NCI-H510A treated with DMSO at 0.1 percent for 48 hours (cell line): Measurements from ENCODE around the gene CD300LF.
A peak's percentile ranks its signal among the peaks of the same experiment; 100 is the strongest.

ENCODE experiments used
- DNase-seq: peaks from one replicate; lab custom pipeline; 2025; lab: John Stamatoyannopoulos, UW

Gene CD300LF

GRCh38 chr17:74712756-74713155, at the start of gene CD300LF:
Gene CD300LF, minus strand, starts transcription at chr17:74712923. Its CDS starts 57 bp downstream, at chr17:74712866.
- DNase-seq, result no peak

DNA sequence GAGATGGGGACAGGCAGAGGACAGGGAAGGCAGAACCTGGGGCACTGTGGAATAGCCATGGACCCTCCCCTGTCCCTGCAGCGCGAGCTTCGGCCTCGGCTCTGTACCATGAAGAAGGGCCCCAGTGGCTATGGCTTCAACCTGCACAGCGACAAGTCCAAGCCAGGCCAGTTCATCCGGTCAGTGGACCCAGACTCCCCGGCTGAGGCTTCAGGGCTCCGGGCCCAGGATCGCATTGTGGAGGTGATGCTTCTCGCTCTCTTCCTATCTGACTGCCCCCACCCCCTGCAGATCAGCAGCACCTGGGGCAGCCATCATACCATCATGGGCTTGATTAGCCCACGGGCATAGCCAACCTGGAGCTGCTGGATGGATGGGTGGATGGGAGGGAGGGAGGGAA, 49.2 kb upstream of the CD300LF start:
- DNase-seq, result no peak

- no peak for DNase-seq
Observed at GRCh38 chr17:74761419-74761818, 48.7 kb upstream of the CD300LF start.

GRCh38 chr17:74760404-74761105, 47.8 kb upstream of the CD300LF start:
- no peak for DNase-seq

DNA sequence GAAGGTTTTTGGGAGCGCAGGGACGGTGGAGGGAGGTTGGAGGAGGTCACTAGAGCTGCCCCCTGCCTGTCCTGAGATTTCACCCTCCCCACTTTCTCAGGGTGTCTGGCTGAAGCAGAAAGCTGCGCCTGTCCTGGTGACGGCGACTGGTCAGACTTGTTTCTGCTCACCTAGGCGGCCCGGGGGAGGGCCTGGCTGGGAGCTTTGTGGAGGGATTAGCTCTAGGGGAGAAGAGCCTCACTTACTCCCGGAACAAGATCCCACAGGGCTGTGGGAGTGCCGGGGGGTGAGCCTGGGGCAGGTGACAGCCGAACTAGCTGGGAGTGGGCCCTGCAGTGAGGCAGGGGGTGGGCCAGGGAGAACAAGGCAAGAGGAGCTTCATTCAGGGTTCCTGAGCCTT, 47.2 kb upstream of the CD300LF start:
- DNase-seq, result peak; percentile 51

- peak; percentile 36 for DNase-seq
Observed at GRCh38 chr17:74759243-74759801, 46.6 kb upstream of the CD300LF start.

DNA sequence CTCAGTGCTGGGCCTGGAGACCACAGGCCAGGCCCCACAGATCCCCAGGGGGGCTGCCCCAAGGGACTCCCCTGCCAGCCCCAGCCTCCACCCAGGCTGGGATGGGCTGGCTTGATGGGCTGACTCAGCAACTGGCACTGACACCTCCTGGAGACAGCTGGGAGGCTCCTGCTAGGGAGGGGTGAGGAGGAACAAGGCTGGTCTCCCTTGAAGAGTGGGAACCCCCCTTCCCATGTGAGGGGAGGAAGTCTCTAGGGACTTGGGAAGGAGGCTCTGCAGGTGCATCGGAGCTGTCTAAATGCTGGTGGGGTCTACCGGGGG, 46.1 kb upstream of the CD300LF start:
- DNase-seq, result no peak

- peak; percentile 18 for DNase-seq
Observed at GRCh38 chr17:74757931-74758847, 45.5 kb upstream of the CD300LF start.

DNA sequence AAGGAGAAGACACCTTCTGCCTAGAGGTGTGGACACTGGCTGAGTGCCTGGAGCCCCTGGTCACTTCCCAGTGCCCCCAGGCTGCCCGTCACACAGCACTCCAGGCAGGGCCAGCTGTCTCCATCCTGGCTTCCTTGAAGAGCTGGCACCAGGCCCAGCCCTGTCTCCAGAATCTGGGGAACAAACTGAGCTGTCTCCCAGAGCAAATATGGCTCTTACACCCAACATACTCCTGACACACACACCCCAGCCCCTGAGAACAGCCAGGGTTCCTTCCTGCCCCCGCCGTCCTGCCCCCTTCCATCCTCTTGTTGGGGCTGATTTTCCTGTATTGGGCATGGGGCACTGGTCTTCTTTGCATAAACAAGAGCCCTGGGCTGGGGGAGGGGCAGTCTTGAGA, 44.8 kb upstream of the CD300LF start:
- no peak for DNase-seq

GRCh38 chr17:74756891-74757290, 44.2 kb upstream of the CD300LF start:
- no peak for DNase-seq

GRCh38 chr17:74755533-74755932, 42.8 kb upstream of the CD300LF start:
- DNase-seq, result no peak

- DNase-seq, result no peak
Observed at GRCh38 chr17:74754832-74755231, 42.1 kb upstream of the CD300LF start.

GRCh38 chr17:74752822-74753401, 40.2 kb upstream of the CD300LF start:
- no peak for DNase-seq

- no peak for DNase-seq
Observed at GRCh38 chr17:74752415-74752814, 39.7 kb upstream of the CD300LF start.

DNA sequence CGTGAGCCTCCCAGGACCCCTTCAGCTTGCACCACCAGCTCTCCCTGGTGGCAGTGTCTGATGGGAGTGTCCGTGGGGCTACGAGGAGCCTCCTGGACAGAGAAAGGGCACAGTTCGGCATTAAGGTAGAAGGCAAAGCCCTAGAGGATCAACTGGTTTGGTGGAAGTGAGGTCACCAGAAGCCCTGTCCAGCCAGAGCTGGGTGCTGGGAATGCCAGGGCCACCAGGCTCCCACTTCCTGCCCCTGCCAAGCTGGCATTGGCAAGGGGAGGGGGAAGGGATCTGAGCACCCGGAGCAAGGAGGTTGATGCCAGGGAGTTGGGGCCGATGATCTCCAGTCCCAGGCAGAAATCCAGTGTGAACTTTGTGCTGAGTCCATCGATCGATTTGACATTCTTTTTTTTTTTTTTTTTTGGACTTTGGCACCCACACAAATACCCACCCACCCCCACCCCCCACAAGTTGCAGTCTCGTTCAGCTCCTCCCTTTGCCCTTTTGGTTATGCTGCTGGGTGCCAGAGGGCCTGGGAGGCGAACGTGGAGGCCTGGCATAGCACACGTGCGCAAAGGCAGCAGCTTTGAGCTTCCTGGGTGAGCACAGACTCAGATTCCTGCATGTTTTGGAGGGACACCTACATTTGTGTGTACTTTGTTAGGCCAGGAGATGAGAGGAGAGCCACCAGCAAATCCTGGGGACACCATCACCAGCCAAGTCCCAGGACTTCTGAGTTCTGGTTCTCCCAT, 37.8 kb upstream of the CD300LF start:
- DNase-seq, result no peak

- no peak for DNase-seq
Observed at GRCh38 chr17:74750039-74750326, 37.3 kb upstream of the CD300LF start.

DNA sequence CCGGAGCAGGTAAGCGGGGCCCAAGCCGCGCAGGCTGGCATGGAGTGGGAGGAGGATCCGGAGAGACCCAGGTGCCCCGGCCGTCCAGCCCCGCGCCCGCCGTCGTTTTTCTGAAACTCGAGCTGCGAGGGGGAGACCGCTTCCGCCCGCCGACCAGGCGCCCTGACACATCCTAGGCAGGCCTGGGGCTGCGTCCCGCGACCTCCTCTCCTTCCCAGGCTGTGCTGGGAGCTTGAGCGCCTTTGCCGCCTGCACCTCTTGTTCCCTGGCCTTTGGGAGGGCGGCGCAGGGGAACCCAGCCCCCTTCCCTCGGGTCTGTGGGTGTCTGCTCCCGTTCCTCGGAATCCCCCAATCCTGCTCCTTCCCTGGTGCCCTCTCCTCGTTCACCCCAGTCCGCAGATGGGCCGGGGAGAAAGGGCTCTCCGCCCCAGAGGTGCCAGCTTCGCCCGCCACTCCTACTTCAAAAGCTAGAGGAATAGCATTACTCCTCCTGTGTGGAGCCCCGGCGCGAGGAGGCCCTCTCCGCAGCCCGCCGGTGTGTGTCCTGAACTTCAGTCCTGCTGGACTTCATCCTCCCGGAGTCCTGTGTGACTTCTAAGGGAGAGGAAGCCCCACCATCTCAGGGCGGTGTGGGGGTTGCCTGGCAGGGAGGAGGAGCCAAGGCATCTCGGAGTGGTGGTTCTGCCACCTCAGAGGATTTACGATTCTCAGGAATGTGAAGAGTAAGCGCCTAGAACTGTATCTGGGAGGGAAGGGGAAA, 36.7 kb upstream of the CD300LF start:
- DNase-seq, result no peak

DNA sequence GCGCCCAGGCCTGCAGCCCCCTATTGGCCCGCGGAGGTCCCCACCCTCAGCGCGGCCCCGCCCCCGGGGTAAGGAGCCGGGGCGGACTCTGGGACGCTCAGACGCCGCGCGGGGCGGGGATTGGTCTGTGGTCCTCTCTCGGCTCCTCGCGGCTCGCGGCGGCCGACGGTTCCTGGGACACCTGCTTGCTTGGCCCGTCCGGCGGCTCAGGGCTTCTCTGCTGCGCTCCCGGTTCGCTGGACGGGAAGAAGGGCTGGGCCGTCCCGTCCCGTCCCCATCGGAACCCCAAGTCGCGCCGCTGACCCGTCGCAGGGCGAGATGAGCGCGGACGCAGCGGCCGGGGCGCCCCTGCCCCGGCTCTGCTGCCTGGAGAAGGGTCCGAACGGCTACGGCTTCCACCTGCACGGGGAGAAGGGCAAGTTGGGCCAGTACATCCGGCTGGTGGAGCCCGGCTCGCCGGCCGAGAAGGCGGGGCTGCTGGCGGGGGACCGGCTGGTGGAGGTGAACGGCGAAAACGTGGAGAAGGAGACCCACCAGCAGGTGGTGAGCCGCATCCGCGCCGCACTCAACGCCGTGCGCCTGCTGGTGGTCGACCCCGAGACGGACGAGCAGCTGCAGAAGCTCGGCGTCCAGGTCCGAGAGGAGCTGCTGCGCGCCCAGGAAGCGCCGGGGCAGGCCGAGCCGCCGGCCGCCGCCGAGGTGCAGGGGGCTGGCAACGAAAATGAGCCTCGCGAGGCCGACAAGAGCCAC, 36.0 kb upstream of the CD300LF start, which contains the start of gene NHERF1:
Gene NHERF1, plus strand, starts transcription at position 100 of the 750 bp plus-strand sequence. Its CDS starts 219 bp downstream, at position 319.
- DNase-seq, result no peak

DNA sequence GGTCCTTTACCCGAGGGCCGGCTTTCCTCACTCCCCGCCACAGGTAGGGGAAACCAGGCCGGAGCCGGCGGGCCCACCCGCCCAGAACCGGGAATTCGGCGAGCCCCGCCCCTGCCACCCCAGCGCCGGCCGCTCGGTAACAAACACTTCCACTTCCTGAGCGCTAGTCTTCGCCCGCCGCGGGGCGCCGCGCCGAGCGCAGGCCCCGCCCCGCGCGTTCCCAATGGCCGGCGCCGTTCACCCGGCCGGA, 35.5 kb upstream of the CD300LF start:
- peak; percentile 92 for DNase-seq

DNA sequence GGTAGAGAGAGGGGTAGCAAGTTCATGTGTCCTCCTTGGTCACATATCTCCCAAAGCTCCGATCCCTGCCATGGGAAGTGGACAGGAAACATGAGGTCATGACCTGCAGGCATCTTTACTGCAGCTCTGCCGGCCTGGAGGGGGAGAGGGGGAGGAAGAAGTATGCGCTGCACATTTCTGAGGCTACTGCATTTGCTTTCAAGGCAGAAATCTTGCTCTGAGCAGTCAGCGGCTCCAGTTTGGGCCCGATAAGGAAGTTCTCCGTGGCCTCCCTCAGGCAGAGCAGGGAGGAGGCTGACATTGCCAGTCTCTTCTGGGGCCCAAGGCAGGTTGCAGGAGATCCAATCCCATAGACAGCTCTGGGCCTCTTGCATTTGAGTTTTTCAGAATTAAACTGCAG, 34.2 kb upstream of the CD300LF start:
- no peak for DNase-seq

- DNase-seq, result no peak
Observed at GRCh38 chr17:74746376-74746775, 33.7 kb upstream of the CD300LF start.
